Lower lobe of right lung (tissue), 2 donors: Measurements from ENCODE around the gene ANGPTL2. TPM values are rescaled to one million over a fixed set of nuclear protein-coding genes. Genes with fewer than 3 reads are reported as not detected.

ENCODE experiments used
- ATAC-seq, 2 donors: fragments of 200-7000 bp; cut with Tn5 transposase; one replicate each; pipeline ENCODE4 v1.9.1; 2020 to 2022; ENCODE audit warnings: mild to moderate bottlenecking in 2 of 2, moderate library complexity in 2 of 2
- DNase-seq: peaks from one replicate; pipeline ENCODE4 v3.0.0-alpha.2; 2020
- H3K27ac ChIP-seq: fragments of 200-600 bp; one replicate; pipeline ENCODE4 v1.8.0; 2022
- H3K27me3 ChIP-seq: fragments of 200-600 bp; one replicate; pipeline ENCODE4 v1.8.0; 2022; ENCODE audit warnings: low read depth
- H3K36me3 ChIP-seq: fragments of 200-600 bp; one replicate; pipeline ENCODE4 v1.8.0; 2022; ENCODE audit warnings: mild to moderate bottlenecking
- H3K4me1 ChIP-seq: fragments of 200-600 bp; one replicate; pipeline ENCODE4 v1.8.0; 2022
- H3K4me3 ChIP-seq: fragments of 200-600 bp; one replicate; pipeline ENCODE4 v1.8.0; 2022; ENCODE audit warnings: mild to moderate bottlenecking
- H3K9me3 ChIP-seq: fragments of 200-600 bp; one replicate; pipeline ENCODE4 v1.8.0; 2022
- CTCF ChIP-seq: fragments of 200-600 bp; IDR thresholded peaks from one replicate; pipeline ENCODE4 v1.8.0; 2022; ENCODE audit warnings: antibody characterized with exemption, mild to moderate bottlenecking
- intact Hi-C: fragments of 100-400 bp; cut with DNase I; formaldehyde crosslinking; loops from one replicate; pipeline ENCODE4 v1.11.0; 2022
- total RNA-seq: library from RNA; stranded (reverse); fragmentation: NEBNext Ultra II Directional; extraction: Animal tissue kit (Norgen Biotek cat#: 25700); gene quantifications from one replicate; pipeline ENCODE4 v1.2.1, GENCODE V29; 2021
- donor health status: DM: no; HTN: yes; CAD: no; lungs with severe emphysema.

ANGPTL2 gene
- total RNA-seq, 1 donor from 2014 or later, result 11.4 TPM

GRCh38 chr9:127077644-127077946, 44.8 kb downstream of the ANGPTL2 start:
- intact Hi-C loops, result no loop called here
- Histone ChIP-seq H3K27ac (no peak overlapping the region), H3K9me3 (no peaks in the 10 kb centered on the region), H3K27me3 (no peaks in the 10 kb centered on the region), H3K36me3 (no peaks in the 10 kb centered on the region), H3K4me3 (no peak overlapping the region), H3K4me1 (peaks cover 34% of the 10 kb centered on the region)
- ATAC-seq, result no peak
- DNase-seq, result no peak
- TF ChIP-seq CTCF, result no peak

GRCh38 chr9:127076860-127077643, 45.4 kb downstream of the ANGPTL2 start:
- no peak overlapping the region for H3K27ac ChIP-seq
- no peaks in the 10 kb centered on the region for H3K27me3 ChIP-seq
- no peak for DNase-seq
- H3K4me3 ChIP-seq, result no peak overlapping the region
- intact Hi-C loops, result no loop called here
- no peak for TF ChIP-seq CTCF
- H3K4me1 ChIP-seq, result peaks cover 34% of the 10 kb centered on the region
- no peaks in the 10 kb centered on the region for H3K36me3 ChIP-seq
- peaks cover 1% of the 10 kb centered on the region for H3K9me3 ChIP-seq
- ATAC-seq, result peak in 1 of 2 donors; percentile 26

DNA sequence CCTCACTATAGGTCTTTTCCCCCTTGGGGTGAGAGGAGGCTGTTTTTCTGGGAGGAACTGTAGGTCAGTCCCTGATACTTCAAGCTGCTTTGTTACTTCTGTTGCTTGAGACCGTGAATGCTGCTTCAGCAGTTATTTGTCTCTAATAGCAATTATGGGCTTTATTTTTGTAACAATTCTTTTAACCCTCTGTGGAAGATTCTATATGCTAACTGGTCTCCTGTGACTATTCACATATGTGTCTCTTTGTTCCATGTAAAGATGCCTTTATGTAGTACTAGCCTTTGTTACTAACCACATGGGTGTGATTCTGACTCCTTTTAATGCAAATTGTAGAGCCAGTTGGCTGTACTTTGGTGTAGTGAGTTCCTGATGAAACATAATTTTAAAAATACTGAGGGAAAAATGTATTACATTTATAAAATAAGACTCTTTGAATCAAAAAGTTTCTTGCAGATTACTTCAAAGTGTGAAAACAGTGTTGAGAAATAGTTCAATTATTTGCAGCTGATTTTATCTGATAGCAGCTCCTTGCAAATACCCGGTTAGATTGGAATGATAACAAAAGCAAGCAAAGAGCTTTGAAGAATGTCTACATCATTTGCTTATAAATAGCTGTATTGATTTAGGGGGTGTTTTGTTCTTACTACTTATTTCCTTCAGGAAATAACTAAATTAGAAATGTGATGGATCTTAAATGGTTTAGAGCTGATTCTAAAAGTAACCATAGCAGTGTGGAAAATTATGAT, 46.6 kb downstream of the ANGPTL2 start:
- Histone ChIP-seq H3K27ac (no peak overlapping the region), H3K4me1 (peaks cover 34% of the 10 kb centered on the region), H3K4me3 (no peak overlapping the region), H3K27me3 (no peaks in the 10 kb centered on the region), H3K9me3 (peaks cover 5% of the 10 kb centered on the region), H3K36me3 (no peaks in the 10 kb centered on the region)
- no peak for TF ChIP-seq CTCF
- intact Hi-C loops, result no loop called here
- ATAC-seq, result peak in 1 of 2 donors; percentile 65
- no peak for DNase-seq

- Histone ChIP-seq H3K4me3 (no peak overlapping the region), H3K4me1 (peaks cover 34% of the 10 kb centered on the region), H3K36me3 (no peaks in the 10 kb centered on the region), H3K27me3 (no peaks in the 10 kb centered on the region), H3K27ac (no peak overlapping the region), H3K9me3 (peaks cover 5% of the 10 kb centered on the region)
- ATAC-seq, result peak; percentile 42 to 59
- no peak for DNase-seq
- no peak for TF ChIP-seq CTCF
- intact Hi-C loops, result no loop called here
These were observed 47.6 kb downstream of the ANGPTL2 start for GRCh38 chr9:127074561-127075548.

DNA sequence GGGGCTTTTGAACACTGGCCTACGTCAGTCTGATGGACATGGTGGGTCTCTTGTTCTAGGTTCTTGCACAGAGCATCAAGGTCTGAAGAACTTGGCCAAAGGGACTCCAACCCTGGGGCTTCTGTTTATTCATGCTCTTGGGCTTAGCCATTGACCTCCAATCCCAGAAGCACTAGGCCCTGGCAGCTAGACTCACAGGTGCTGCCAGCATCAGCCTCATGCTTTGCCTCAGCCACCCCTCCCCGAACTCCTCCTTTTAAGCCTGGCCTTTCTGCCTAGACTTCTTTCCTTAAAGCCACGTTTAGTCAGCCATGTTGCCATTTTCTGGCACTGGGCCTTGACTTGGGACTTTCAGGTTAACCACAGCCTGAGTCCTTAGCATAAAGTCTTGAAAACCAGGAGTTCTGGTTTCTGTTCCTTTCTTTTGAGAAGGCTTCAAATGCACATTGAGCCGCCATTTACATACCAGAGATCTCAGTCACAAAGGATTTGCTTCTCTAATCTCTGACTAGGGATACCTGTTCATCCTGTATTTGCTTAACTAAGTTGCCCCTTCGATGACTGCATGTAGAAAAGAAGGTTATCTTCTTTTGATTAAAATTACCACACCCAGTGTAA, 54.7 kb downstream of the ANGPTL2 start:
- no peak for TF ChIP-seq CTCF
- no peak for DNase-seq
- Histone ChIP-seq H3K4me1 (peaks cover 14% of the 10 kb centered on the region), H3K9me3 (peaks cover 5% of the 10 kb centered on the region), H3K4me3 (no peak overlapping the region), H3K27me3 (no peaks in the 10 kb centered on the region), H3K36me3 (no peaks in the 10 kb centered on the region), H3K27ac (no peak overlapping the region)
- intact Hi-C loops, result no loop called here
- ATAC-seq, result peak in 1 of 2 donors; percentile 21
